ENCODE measurements around the gene KLF11. TPM values are rescaled to one million over a fixed set of nuclear protein-coding genes. Genes with fewer than 3 reads are reported as not detected.

Gene KLF11
- total and polyA plus RNA-seq, 2 of the 8 experiments (the other 6 are each of a cell fraction or from before 2014, with no cell fraction given) = 6.4 to 10.1 TPM

- Histone ChIP-seq H3K27ac (ENCODE audit: low read depth, low read length) (no peak overlapping the region), H3K9me3 (ENCODE audit: insufficient read depth in 2 of 2, low read depth in 1 of 2, low read length in 1 of 2) (no peaks in the 10 kb centered on the region), H2BK5ac (ENCODE audit: low read depth, low read length) (no peak overlapping the region), H4K5ac (ENCODE audit: insufficient read length, low read depth, low read length) (no peak overlapping the region), H3K14ac (ENCODE audit: insufficient read length) (no peak overlapping the region), H4K20me1 (replicated peaks in 1 of 2; ENCODE audit: control insufficient read depth in 1 of 2, insufficient read depth in 2 of 2, low read length in 2 of 2) (no peaks in the 10 kb centered on the region), H2BK12ac (ENCODE audit: low read depth, low read length) (no peak overlapping the region), H3K79me1 (ENCODE audit: low read depth, low read length) (no peaks in the 10 kb centered on the region), H4K8ac (ENCODE audit: extremely low read depth, insufficient read depth, low read length) (no peak overlapping the region), H3K4me3 (ENCODE audit: extremely low read depth in 1 of 4, insufficient read depth in 2 of 4, low read depth in 3 of 4, low read length in 4 of 4) (no peak overlapping the region), H3K4me2 (ENCODE audit: insufficient read depth in 1 of 2, low read depth in 2 of 2, low read length in 2 of 2) (no peak overlapping the region), H3K56ac (replicated peaks; ENCODE audit: insufficient read length, low read depth, low read length) (no peak overlapping the region), H2AK5ac (ENCODE audit: low read depth, low read length) (no peak overlapping the region), H2BK15ac (ENCODE audit: low read length) (no peak overlapping the region), H2BK20ac (ENCODE audit: low read length) (no peak overlapping the region), H2AFZ (ENCODE audit: low read length) (no peak overlapping the region), H3K18ac (ENCODE audit: extremely low read depth, low read length) (no peak overlapping the region), H3K27me3 (replicated peaks in 1 of 4; ENCODE audit: control insufficient read depth in 3 of 4, extremely low read depth in 1 of 4, insufficient read depth in 3 of 4, low read length in 3 of 4) (no peaks in the 10 kb centered on the region; a peak in 1 of 7 replicates), H3K79me2 (ENCODE audit: control insufficient read depth in 1 of 2, insufficient read depth in 2 of 2, low read length in 2 of 2) (no peaks in the 10 kb centered on the region), H4K91ac (replicated peaks; ENCODE audit: insufficient read length, low read length) (no peak overlapping the region), H3K4ac (replicated peaks; ENCODE audit: insufficient read length, low read depth, low read length) (no peak overlapping the region), H2BK120ac (replicated peaks; ENCODE audit: low read depth, low read length) (no peak overlapping the region), H3K4me1 (replicated peaks in 1 of 4; ENCODE audit: control insufficient read depth in 3 of 4, insufficient read depth in 4 of 4, low read length in 3 of 4) (peaks cover 0 to 2% (median 0%) of the 10 kb centered on the region in 4 experiments; a peak in 2 of 7 replicates), H3K9ac (replicated peaks in 1 of 4; ENCODE audit: extremely low read depth in 1 of 4, low read depth in 3 of 4, low read length in 3 of 4) (no peak overlapping the region), H3K36me3 (ENCODE audit: control insufficient read depth in 2 of 4, insufficient read depth in 4 of 4, low read length in 3 of 4) (no peaks in the 10 kb centered on the region), H3K23me2 (ENCODE audit: low read depth, low read length) (no peaks in the 10 kb centered on the region), H3K23ac (ENCODE audit: insufficient read length) (no peak overlapping the region)
- ChIA-PET POLR2A (ENCODE audit: partially characterized antibody) (interaction anchor here (0.8 to 2.9 kb wide), 4 partner anchors 8 to 18 kb away, joined by 3 to 19 read pairs (median 4); partner anchors contain the start of gene KLF11), CTCF (ENCODE audit: partially characterized antibody) (interaction anchor here (0.9 to 3.3 kb wide), 10 partner anchors 8 to 271 kb away, joined by 3 to 42 read pairs (median 5); no protein-coding TSS in a partner anchor)
- 93% methylated on average over 3 of the region's 3 CpGs; no CpG with 5 or more reads in 1 of the 2 experiments for WGBS, 2 experiments (ENCODE audit: extremely low coverage in 1 of 2, insufficient coverage in 1 of 2, insufficient read length in 1 of 2, insufficient replicate concordance in 2 of 2, low coverage in 1 of 2, low lambda C conversion rate in 2 of 2, missing lambda C conversion rate in 1 of 2)
- FAIRE-seq (no peak), DNase-seq (ENCODE audit: low read depth in 1 of 2, low spot score in 2 of 2) (no peak)
- TF ChIP-seq HDAC2 (IDR thresholded peaks at IDR 0.05; ENCODE audit: borderline replicate concordance in 1 of 2, low read depth in 2 of 2, low read length in 2 of 2) (no peak; a peak in 1 of 4 replicates), YY1 (IDR thresholded peaks at IDR 0.05; ENCODE audit: low read depth, low read length) (no peak), KDM5A (IDR thresholded peaks at IDR 0.05; ENCODE audit: low read length) (no peak), KDM1A (IDR thresholded peaks at IDR 0.05; ENCODE audit: borderline replicate concordance, low read length) (peak; percentile 84), CTBP2 (IDR thresholded peaks at IDR 0.05; ENCODE audit: borderline replicate concordance, insufficient read depth, insufficient read length, low read length) (no peak)
Observed at GRCh38 chr2:10035053-10035422, 8.3 kb upstream of the KLF11 start.
